GM18861 (cell line): ENCODE data around the gene KLHL11.

Experiments used
- ATAC-seq: cut with Tn5 transposase; IDR thresholded peaks from one replicate; pipeline ENCODE4 v1.9.1; 2021; ENCODE audit not compliant: unreplicated experiment

Gene KLHL11, protein sequence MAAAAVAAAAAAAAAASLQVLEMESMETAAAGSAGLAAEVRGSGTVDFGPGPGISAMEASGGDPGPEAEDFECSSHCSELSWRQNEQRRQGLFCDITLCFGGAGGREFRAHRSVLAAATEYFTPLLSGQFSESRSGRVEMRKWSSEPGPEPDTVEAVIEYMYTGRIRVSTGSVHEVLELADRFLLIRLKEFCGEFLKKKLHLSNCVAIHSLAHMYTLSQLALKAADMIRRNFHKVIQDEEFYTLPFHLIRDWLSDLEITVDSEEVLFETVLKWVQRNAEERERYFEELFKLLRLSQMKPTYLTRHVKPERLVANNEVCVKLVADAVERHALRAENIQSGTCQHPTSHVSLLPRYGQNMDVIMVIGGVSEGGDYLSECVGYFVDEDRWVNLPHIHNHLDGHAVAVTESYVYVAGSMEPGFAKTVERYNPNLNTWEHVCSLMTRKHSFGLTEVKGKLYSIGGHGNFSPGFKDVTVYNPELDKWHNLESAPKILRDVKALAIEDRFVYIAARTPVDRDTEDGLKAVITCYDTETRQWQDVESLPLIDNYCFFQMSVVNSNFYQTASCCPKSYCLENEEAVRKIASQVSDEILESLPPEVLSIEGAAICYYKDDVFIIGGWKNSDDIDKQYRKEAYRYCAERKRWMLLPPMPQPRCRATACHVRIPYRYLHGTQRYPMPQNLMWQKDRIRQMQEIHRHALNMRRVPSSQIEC

DNA sequence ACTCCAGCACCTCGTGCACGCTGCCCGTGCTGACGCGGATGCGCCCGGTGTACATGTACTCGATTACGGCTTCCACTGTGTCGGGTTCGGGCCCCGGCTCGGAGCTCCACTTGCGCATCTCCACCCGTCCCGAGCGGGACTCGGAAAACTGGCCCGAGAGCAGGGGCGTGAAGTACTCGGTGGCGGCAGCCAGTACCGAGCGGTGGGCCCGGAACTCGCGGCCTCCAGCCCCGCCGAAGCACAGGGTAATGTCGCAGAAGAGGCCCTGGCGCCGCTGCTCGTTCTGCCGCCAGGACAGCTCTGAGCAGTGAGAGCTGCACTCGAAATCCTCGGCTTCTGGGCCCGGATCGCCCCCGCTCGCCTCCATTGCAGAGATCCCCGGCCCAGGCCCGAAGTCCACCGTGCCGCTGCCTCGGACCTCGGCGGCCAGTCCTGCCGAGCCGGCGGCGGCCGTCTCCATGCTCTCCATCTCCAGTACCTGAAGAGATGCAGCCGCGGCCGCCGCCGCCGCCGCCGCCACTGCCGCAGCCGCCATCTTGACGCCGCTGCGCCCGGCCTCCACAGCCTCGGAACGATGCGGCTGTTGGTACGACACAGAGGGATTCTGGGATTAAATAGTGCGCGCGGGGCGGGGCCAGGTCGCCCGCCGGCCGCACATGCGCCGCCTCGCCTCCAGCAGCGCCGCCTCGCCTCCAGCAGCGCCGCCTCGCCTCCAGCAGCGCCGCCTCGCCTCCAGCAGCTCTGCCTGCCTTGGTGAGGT, at the start of gene KLHL11:
TSS of gene KLHL11 (minus strand) at position 588 of the 760 bp plus-strand sequence. CDS start at position 535, 53 bp downstream.
- peak; percentile 69 for ATAC-seq

DNA sequence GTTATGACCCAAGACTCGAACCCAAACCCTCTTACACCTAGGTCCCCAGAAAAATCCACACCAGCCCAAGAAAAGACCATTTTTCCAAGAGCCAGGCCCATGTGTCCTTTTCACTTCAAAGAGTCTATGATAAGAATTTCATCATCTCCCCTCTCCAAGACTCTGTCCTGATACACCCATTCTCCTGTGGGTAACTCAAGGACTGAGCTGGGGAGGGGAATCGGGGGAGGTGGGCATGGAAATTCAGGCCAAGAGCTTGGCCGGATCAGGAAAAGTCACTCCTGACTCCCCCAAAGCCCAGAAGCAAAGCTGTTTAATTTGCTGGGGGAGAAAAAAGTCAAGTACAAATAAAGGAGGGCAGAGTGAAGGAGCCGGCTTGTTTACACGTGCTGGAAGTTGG, 49.8 kb upstream of the KLHL11 start:
- no peak for ATAC-seq

DNA sequence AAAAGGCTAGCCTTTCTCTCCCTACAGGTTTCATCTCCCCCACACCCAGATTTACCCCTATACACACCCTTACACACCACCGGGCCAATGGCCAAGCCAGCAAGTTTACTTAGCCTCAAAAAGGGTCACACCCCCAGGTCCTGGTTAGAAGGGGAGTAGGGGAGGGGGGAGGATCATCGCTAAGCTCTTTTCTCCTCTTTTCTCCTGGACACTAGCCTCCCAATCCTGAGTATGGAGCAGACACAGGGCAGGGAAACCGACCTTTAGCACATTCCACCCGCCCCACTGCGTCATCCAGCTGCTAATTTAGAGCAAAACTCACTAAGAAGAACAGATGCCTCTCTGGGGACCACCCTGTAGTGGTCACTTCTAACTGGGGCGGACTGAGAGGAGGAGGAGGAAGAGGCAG, 49.1 kb upstream of the KLHL11 start:
- no peak for ATAC-seq

DNA sequence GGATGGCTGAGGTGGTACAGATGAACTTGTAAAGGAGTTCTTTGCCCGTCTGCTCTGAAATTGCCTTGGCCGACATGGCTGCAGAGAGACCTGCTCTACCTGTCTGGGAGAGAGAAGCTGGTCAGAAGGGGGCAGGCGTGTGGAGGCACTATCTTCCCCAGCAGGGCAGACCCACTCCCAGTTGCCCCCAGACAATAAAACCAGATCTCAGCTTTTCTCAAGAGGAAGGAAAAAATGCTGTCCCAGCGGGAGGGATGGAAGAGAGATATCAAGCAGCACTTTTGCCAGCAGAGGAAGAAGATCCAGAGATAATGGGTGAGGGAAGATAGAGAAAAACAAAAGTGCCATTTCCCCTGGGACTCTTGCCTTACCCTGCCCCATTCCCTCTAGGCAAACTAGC, 48.6 kb upstream of the KLHL11 start:
- no peak for ATAC-seq

DNA sequence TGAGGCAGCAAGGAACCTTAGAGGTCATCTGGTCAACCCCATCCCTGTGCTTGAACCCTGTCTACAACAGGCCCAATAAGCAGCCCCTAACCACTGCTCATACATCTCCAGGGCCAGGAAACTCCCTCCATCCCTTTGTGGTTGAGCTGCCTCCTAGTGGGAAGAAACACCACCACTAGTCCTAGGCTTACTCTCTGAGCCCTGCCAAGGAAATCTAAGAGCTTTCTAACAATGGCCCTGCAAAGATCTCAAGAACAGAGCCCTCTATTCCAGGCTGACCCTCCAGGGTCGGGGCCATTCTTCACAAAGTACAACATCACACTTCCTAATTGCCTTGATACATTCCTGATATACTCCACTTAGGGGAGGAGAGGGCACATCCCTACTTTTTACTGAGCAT, 47.7 kb upstream of the KLHL11 start:
- no peak for ATAC-seq

DNA sequence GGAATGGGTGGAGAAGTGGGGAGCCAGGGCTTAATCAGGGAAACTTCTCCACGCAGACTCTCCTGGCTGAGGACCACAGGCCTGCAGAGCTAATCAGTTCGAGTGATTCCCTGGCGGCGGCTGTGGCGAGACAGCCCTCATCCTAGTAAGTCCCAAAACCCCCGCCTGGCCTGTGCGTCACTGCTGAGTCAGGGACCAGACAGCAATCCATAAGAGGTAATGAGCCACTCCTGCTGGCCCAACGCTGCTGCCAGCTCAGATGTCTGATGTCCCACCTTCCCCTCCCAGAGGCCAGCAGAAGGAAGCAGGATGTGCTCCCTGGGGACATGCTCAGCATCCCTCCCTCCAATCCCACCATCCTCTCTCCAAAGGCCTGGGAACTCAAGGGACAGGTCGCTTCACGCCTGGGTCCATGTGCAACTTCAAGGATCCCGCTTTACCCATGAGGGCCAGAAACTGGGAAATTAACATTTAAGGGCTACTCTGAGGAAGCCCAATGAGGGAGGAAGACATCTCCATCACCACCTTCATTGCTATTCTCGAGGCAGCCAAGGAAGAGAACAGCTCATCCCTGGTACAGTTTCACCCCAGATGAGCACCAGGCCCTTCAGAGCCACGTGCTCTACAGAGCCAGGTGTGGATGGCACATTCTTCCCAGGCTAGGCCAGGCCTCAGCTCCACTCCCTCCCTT, 45.6 kb upstream of the KLHL11 start:
- no peak for ATAC-seq

DNA sequence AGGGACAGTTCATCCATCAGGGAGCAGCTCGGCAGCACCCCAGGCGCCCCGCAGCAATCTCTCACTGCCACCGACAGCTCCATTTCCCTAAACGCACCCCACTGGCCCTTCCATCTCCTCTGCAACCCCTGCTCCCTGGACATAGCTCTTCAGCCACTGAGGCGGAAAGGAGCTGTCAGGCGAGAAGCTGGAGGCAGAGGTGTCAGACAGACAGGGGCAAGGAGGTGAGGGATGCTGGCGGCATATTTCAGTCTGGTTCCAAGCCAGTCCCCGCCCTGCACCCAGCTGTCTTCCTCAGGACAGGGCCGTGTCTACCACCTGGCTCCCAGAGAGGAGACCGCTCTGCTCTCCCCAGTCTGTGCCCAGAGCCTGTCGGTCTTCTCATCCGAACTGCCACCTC, 43.9 kb upstream of the KLHL11 start:
- no peak for ATAC-seq

DNA sequence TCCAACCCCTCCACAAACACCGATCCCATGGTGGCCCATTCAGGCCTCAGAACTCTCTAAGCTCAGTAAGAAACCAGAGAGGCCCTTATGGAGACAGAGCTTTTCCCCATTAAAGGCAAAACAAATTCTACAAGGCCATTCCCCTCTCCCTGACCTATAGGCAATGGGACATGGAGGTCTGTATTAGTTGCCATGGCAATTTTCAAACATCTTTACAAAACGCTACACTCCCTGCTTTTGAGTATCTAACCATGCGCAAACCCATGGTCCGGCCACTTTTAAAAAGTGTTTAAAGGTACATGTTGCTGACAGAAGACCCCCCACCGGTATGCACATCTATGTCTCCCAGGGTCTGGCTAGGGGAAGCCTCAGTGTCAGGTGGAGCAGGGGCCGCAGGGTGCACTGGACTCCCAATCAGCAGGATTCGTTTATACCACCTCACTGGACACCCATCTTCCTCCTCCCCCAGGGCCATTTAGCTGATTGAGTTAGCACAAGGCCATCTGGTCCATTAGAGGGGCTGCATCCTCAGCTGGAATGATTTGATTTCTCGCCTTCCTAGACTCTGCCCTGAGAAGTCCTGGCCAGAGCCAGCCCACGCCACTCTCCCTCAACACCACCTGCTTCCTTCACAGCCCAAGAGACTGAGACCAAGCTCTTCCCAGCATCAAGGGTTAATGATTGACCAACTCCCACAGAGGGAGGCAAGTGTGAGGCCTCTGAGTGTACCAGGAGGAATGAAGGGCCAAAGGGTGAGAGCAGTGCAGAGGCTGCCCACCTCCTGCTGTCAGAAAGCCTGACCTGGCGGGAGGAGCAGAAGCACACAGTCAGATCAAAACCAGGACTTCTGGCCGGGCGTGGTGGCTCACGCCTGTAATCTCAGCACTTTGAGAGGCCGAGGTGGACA, 42.7 kb upstream of the KLHL11 start:
- ATAC-seq = no peak

DNA sequence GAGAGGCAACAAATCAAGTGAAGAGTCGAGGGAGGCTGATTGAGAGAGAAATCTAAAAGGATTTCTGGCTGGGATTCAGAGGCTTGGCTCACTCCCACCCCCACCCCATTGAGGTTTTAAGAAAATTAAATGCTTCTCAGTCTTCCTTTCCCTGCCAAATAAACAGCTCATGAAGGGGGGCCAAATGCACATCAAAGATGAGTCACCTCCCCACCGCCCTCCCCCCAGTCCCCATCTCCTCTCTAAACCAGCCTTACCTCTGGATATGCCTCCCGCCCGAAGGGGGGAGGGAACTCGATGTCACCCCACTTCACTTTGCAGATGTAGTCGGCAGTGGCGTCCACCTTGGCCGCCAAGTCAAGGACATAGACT, 41.9 kb upstream of the KLHL11 start:
- ATAC-seq = no peak

DNA sequence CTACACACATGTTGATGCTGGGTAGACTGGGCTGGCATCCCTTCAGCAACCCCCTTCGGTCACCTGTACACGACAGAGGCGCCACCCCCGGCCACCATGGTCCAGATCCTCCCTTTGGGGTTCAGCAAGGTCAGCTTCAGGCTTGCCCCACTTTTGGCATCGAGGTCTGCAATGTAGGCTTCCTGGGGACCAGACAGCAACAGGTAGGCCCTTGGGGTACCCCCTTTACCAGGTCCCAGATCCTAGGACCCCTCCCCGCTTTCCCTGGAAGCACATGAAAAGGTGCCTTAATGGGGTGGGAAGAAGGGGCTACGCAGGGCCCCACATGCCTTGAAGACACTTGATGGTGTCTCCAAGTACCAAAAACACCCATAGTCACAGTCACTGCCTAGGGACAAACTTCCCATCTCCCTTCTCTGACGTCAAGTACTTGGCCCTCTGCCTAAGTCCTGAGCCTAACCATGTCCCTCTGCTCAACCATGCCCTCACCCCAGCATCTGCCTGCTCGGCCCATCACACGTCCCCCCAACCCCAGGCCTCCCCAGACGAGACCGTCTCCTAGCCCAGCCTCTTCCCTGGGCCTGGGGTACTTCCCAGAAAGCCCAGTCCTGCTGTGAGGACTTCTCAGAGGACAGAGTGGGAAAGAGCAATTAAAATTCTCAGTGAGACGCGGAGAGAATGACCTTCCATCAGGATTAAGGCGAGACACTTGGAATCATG, 41.4 kb upstream of the KLHL11 start:
- ATAC-seq = no peak

DNA sequence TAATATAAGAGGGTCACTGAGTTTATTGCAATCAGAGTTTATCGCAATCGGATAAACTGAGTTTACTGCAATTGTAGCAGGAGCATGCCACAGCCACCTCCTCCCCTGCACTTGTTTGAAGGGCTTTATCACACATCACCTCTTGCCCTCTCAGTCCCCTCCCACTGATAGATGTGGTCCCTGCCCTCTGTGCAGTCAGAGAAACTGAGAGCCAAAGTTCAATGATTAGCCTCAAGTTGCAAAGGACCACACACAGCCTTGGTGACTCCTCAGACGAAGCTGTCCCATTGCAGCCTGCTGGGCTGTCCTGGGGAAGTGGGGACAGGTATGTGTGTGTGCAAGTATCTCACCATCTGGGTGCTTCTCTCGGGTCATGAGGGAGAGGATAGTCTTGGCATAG, 39.9 kb upstream of the KLHL11 start:
- no peak for ATAC-seq

DNA sequence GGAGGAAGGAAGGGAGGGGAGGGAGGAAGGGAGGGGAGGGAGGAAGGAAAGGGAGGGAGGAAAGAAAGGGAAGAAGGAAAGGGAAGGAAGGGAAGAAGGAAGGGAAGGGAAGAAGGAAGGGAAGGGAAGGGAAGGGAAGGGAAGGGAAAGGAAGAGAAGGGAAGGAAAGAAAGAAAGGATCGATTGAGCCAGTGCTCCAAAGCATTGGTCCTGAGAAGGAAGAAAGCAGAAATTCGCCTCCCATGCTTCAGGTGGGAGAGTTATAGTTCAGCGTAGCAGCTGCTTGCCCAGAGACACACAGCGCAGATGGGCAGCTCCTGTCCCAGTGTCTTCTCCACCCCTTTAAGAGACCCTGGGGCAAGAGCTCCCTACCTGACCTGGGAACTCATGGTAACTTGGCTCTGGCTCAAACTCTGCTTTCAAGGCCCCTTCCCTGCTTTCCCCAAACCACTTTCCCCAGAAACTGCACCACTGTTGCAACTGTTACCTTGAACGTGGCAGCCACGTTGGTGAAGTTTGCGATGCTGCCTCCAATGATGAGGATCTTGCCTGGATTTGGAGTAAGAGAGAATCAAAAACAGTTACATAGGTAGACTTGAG, 39.1 kb upstream of the KLHL11 start:
- no peak for ATAC-seq

DNA sequence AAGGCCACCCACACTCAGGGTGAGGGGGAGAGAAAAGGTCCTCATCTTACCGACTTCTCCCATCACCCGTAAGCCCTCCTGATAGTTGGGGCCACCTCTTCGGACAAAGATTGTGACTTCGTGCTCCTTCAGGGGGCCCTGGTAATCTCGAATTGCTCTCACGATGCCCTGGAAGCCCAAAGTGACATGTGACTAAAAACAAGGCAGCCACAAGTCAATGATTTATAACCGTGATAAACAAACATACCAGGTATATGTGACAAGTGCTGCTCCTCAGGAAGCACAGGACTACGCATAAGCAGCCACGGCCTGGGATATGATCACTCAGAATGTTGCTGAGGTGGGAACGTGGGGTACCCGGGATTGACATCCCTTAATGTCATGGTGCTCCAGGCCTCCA, 36.4 kb upstream of the KLHL11 start:
- no peak for ATAC-seq

DNA sequence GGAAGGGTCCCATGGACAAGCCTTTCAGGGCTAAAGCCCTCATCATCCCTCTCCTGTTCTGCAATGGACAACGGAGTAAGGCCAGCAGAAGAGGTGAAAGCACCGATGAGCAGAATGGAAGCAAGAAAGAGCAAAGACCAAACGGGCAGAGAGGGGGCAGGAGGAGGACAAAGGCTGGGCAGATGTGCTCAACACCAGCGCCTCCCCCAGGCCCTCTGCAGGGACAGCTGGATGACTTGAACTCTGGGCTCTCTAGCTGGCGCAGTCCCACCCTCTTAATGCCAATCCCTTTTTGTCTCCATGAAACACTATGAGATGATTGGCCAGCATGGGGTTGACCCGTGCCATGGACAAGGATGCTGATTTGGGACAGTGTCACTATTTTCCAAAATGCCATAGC, 31.5 kb upstream of the KLHL11 start:
- ATAC-seq = no peak

DNA sequence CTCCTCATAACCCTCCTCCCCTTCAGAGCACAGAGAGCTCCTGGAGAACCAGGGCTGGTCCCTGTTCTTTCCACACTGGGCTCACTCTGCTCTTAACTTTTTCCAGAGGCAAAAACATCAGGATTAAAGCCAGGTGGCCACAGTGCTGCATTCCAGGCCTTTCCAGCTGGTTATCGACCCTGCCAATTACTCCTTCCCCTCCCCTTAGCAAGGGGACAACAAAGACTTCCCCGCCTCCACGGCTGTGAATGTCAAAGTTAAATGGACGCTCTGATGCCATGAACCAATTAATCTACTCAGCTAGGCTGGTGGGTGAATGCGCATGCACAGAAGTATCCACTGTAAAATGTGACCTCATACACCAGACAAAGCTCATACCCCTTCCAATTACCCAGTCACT, 30.4 kb upstream of the KLHL11 start:
- ATAC-seq = no peak

DNA sequence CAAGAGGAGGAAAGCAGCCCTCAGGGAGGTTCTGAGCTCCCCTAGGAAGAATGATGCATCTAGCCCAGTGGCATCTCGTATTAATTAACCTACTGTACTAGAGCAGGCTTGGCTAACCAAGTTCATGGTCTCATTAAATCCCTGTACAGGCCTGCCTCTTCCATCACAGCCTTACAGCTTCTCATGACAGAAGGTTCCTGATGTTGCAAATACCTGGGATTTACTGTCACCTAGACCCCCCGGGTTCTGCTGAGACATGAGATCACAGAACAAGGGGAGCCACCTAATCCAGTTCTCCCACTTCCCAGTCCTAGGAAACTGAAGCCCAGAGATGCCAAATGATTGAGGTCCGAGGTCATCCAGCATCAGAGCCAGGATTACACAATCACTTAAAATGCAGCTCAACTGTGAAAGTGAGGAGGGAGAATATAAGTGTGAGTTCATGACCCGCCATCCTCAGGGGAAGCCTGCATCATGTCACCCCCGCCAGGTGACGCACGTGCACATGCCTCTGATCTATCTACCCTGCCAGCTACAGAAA, 29.6 kb upstream of the KLHL11 start:
- no peak for ATAC-seq

DNA sequence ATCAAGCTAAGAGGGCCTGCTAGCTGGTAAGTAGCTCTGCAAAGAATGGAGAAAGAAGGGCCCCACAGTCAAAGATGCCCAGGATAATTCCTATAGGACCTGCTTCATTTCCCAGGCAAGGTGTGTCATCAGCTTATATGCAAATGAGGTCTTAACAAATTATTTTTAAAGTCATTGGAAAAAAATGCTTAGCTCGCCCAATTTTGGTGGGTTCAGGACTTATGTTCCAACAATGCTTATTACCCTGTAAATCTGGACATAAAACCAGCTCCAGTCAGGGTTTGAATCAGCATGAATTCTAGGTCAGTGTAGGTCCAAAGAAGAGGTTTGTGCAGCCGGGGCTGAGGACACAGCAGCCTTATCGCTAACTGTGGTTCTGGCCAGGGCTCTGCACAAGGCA, 28.2 kb upstream of the KLHL11 start:
- no peak for ATAC-seq

DNA sequence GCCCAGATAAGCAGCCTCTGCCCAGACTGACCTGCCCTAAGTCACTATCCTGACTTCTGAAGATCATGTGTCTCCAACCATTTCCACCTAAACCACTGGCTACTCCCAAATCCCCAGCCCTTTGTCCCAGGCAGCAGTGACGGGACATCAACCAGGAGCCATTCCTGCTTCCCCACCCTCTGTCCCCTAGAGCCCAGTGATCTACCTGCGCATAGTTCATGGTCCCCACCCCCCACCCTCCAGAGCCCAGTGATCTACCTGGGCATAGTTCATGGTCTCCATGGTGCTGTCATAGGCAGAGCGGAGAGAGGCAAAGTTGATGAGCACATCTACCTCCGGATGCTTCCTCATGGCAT, 26.8 kb upstream of the KLHL11 start:
- ATAC-seq = no peak
